Stimulated activated CD8-positive, alpha-beta memory T cell treated with anti-CD3 and anti-CD28 coated beads, Interleukin-7, amount 100 ng/mL, for 1 hour (primary cell): ENCODE data around the gene RASL12.
"Not testable (repeated sequence)": the region's sequence is repeated elsewhere in the genome, so short reads cannot be mapped to it uniquely, and the experiment has no call there.

ENCODE experiments used
- DNase-seq, 2 donors: peaks; one replicate each; pipeline ENCODE4 v3.0.0-alpha.2; 2020; ENCODE audit warnings: low read depth in 2 of 2

Gene RASL12

DNA sequence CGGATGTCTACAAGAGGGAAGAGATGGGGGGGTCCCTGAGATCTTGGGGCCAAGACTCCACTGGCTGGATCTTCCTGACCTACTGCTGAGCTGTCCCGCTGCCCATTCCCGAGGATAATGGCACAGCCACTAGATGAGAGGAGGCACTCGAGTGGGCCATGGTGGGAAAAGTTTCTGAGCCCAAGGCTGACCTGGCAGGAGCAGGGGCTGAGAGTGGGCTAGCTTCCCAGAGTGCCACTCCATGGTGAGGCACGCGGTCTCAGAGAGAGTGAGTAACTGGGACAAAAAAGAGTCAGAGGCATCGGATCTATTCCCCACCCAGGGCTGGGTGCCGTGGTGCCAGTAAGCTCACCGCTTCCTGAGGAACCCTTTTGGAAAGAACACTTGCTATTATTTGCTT, 11.7 kb downstream of the RASL12 start:
- DNase-seq, result no peak

DNA sequence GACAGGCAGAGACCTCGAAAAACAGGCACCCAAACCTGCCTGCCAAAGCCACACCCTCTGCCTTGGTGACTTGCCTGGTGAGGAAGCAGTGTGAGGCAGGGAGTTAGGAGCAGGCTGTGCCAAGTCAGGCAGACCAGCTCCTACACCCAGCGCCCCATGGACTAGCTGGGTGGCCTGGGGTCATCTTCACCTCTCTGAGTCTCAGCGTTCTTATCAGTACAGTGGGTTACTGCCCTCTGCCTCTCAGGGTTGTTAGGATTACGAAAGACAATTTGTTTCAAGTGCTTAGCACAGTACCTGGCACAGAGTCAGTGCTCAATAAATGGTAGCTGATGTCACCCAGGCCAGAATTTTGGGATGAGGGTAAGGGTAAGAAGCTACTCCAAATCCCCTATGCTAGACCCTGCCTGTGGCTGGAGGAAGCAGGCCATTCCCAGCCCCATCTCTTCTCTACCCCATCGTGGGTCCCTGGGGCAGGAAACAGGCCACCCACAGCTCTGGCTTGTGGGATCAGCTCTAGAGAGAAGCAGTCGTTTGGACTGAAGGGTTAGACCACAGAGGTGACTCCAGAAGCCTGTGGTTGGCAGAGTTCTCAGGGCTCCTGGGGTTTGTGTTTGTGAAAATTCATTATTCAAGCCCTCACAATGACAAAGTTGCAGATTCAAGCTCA, 12.5 kb downstream of the RASL12 start:
- DNase-seq, result no peak

DNA sequence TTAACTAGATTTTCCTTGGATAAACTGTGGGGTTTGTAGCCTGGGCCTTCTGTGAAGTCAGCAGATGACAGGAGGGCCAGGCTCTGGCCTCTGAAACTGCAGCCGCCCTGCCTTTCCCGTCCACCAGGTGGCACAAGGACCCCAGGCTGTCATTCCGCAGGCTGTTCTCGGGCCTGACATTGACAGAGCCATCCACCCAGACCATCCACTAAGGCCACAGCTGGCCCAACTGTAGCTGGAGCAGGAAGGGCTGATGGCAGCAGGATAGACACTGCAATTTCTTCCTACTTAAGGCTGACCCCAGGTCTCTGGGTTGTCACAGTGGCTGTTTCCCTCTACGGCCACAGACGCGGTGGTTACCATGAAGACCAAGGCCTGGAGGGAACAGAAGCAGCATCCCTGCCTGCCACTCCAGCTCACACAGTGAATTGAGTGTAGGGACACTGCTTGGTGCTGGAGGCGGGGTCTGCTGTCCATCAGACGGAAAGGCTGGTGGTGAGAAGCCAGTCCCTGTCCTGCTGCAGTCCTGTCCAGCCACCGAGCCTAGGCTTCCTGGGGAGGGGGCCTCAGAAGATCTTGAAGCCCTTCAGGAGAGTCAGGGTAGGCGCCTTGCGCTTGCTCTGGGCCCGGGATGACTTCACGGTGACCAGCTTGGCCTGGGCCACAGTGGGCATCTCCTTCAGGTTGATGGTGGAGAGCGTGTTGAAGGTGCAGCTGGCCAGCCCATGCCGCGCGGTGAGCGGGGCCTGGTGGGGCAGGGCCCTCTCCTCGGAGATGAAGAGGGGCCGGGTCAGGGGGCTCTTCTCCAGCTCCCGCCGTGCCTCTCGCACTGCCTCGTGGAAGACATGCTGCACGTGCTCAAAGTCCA, 13.2 kb downstream of the RASL12 start:
- DNase-seq, result peak in 1 of 2 donors; percentile 12

DNA sequence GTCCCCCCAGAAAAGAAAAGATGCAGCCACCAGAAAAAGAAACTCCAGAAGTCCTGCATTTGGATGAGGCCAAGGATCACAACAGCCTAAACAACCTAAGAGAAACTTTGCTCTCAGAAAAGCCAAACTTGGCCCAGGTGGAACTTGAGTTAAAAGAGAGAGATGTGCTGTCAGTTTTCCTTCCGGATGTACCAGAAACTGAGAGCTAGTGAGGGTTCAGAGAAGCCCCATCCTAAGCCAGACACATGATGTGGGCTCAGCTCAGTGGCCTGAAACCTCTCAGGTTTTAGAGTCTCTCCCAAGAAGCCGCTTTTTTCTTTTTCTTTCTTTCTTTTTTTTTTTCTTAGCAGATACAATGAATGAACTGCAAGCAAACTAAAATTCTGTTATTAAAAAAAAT, 14.8 kb downstream of the RASL12 start:
- no peak for DNase-seq

DNA sequence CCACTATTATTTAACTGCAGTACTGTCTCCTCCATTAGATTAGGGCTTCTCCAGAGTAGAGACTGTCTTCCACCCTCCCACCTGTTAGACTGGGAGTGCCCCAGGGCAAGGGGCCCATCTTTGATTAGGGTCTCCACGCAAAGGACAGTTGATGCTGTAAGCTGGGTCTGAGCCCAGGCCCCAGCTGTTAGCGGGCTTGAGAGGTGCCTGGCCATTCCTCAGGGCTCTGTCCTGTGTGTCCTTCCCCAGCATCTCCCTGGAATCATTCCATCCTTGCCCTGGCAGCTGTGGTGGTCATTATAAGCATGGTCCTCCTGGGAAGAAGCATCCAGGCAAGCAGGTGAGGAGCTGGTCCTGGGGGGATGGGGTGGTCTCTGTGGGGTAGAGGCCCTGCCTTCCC, 16.5 kb downstream of the RASL12 start:
- no peak for DNase-seq

DNA sequence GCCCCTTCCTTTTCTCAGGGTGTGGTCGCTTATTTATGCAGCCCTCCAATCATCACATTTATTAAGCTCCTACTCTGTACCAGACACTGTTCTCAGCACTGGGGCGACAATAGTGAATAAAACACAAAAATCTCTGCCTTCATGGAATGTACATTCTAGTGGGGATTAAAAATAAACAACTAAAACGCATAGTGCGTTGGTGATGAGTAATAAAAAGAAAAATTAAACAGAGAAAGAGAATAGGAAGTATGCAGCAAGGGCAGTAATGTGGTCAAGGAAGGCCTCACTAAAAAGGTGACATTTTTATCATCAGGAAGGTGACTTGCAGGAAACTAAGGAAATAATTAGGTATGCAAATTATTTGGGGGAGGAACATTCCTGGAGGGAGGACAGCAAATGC, 17.5 kb downstream of the RASL12 start:
- DNase-seq, result no peak

DNA sequence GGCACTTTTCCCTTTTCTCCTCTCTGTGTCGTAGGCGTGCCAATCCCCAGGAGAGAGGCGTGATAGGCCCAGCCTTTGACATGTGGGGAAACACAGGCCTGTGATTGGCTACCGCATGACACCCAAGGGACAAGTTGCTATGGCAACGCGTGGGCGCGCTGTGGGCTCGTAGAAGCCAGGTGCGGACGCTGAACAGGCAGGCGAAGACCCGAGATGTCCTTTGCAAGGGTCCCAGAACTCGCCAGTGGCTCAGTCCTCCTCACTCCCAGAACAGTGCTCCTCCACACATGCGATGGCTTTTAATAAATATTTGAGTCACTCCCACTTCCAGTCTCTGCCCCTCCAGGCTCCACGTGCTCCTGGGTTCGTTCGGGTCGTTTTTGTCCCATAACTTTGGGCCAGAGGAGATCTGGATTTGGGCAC, 18.4 kb downstream of the RASL12 start:
- peak; percentile 64 to 68 for DNase-seq

DNA sequence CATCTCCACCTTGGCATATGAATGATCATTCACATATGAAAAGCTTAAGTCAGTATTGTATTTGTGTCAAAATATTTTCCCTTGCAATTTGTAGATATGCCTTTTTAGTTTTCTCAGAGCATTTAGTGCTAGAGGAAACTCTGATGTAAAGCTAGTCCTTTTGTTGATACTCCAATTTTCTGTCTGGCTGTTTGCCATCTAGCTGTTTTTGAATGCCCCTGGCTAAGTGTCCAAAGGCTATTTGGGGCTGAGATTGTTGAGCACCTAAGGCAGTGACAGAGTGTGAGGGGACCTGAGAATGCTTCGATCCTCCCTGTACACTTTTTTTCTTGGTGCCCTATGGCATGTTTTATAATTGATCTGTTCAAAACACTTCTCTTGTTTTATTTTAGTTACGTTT, 19.6 kb downstream of the RASL12 start:
- no peak for DNase-seq

DNA sequence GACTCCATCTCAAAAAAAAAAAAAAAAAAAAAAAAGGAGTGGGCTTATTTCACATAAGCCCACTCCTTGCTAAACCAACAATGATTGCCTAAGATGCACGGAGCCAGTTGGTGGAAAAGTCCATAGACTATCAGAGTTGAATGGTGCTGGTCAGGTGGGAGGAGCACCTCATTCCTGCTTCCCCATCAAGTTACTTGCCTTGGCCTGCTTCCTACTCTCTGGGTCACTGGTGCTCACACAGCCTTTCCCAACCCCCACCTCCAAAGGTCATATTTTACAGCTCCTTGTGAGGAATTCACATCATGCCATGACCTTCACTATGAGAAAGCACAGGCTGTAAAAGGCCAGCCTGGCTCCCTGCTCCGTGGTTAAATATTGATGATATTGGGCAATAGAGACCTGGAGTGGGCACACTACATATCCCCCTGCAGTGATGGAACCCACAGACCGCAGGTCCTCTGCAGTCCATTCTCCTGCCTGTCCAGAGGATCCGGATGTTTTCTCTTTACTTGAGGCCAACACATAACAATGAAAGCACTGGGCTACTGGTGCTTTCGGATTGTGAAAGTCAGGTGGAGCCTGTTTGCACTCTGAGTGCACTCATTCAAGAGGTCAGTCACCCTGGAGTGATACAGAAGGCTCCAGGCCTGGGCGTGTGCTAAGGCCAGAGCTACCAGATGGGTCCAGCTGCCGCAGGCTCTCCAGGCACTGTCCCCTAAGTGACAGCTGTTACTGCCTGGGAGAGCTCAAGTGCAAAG, 22.9 kb downstream of the RASL12 start, which contains the start of gene SLC51B:
Gene SLC51B (plus strand): TSS at position 664 of the 758 bp plus-strand sequence. CDS start 4,618 bp downstream, outside the sequence.
- DNase-seq, result no peak

DNA sequence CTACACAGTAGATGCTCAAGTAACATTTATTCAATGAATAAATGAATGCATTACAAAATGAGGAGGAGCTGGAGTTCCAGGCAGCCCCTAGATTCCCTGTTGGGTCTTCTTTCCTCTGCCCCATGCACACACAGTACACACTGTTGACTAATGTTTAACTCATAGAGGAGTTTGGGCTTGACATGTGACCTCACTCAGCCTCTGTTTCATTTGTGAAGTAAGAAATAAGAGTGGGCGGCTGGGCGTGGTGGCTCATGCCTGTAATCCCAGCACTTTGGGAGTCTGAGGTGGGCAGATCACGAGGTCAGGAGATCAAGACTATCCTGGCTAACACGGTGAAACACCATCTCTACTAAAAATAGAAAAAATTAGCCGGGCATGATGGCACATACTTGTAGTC, 23.6 kb downstream of the RASL12 start:
- not testable (repeated sequence) for DNase-seq

DNA sequence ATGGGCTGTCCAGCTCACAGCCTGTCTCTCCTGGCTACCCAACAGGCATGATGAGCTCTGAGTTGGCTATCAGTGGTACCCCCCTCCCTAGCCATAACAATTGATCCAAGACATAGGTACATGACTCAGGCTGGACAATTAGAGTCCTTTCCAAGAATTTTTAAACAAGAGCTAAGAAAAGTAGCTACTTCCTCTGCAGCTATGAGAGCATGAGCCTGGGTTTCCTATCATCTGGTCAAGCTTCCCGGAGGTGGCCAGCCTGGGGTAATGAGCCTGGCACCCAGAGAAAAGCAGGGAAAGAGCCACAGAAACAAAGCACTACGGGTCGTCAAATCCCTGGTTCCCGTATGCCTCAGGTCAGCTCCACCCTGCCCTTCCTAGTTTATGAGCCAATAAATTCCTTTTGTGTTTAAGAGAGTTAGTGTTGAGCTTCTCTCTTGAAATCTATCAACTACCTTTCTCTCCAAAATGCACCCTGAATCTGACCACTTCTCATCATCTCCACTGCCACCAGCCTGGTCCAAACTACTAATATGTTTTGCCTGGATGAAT, 24.9 kb downstream of the RASL12 start:
- no peak for DNase-seq

DNA sequence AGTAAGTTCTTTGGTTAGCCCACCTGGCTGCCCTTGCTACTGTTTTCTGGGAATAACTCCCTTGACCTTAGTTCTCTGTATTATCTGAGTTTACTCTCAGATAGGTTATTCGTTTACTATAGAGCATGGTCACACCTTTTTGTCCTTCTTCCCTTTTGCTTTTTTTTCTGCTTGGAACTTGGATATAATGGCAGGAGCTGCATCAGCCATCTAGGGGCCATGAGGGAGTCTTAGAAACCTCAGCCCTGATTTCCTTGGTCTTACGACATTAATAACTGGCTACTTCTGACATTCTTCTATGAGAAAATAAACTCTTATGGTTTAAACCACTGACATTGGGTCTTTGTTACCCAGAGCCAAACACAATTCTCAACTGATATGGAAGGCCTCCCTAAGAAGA, 26.0 kb downstream of the RASL12 start:
- no peak for DNase-seq

DNA sequence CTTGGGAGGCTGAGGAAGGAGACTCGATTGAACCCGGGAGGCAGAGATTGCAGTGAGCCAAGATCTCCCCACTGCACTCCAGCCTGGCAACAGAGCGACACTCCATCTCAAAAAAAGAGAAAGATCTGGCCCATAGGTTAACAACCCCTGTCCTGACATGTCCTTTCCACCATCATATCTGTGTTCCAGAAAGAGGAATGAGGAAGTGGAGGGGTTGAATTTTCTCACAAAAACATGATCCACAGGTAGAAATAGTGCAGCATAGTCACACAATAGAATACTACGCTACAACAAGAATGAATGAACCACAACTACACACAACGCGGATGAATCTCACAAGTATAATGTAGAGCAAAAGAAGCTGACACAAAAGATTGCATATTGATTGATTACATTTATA, 27.3 kb downstream of the RASL12 start:
- no peak for DNase-seq

DNA sequence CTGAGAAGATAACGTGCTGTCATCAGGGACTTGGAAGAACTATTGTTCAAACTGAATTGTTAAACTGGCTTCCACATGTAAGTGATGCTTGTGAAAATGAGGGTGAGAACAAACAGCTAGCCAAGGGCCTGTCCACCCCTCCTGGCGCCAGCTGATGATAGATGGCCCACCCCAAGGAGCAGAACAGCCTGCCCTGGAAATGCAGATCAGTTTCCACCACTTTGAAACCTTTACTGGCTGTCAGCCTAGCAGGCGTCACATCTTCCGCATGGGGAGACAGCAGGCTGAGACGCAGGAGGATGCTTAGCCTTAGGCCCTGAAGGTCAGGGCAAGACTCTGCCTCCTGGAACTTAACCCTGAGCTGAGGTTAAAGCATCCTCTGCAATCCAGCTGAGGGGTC, 29.0 kb downstream of the RASL12 start:
- no peak for DNase-seq

DNA sequence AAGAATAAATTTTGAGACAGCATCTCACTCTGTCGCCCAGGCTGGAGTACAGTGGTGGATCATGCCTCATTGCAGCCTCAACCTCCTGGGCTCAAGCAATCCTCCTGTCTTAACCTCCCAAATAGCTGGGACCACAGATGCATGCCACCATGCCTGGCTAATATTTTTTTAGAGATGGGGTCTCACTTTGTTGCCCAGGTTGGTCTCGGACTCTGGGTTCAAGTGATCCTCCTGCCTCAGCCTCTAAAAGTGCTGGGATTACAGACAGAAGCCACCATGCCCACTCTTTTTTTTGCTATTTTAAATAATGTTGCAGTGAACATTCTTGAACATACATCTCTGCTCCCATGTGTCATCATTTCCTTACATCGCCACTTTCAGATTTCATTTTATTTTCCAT, 29.4 kb downstream of the RASL12 start:
- no peak for DNase-seq

DNA sequence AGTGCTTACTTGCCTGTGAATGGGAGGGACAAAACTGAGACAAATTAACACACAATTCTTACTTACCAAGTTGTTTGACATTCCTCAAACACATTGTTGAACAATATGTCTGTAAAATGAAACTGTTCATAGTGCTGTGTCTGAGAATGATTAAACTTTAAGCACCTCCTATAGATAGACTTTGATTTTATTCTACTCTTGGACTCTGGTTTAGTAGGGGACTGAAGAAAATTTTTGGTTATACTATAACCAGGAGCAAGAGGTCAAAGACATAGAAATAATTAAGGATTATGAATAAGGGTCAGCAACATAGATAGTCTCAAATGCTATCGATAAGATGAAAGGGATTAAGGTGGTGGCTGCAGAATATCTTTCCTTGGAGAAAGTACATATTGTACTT, 30.5 kb downstream of the RASL12 start:
- DNase-seq, result no peak

DNA sequence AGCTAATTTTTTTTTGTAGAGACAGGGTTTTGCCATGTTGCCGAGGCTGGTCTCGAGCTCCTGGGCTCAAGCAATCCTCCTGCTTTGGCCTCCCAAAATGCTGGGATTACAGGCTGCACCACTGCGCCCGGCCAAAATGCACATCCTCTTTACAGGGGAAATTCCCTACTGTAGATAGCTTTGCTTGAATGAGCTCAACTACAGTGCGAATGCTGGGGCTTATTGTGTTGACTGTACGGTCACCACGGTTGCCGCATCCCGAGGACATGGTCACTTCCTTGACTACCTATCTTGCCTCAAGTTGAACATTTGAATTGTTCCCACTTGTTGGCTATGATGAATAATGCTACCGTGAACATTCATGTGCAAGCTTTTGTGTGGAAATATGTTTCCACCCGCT, 33.1 kb downstream of the RASL12 start:
- DNase-seq, result no peak

DNA sequence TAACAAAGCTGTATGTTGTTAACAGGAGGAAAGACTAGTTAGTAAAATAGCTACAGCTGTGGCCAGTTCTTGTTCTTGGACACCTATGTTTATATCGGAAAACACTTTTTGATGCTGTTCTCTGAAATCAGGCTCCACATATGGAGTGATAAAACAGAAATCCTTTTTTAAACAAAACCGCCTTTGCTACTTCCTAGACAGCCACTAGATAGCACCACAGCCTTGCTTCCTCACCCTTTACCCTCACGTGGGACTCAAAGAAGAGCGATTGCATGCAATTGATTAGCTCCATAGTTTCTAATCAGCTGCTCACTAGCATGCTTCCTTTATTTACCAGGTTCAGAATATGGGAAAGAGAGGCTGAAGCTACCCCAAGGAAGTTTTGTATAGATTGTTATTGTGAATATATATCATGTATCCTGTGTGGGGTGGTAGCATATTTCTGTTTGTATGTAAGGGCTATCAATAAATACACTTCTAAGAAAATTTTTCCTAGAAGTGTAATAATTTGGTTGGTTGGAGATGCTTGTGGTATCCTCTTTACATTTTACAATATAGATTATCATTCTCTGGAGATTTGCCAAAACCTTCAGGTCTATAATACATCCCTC, 34.0 kb downstream of the RASL12 start:
- DNase-seq, result no peak

DNA sequence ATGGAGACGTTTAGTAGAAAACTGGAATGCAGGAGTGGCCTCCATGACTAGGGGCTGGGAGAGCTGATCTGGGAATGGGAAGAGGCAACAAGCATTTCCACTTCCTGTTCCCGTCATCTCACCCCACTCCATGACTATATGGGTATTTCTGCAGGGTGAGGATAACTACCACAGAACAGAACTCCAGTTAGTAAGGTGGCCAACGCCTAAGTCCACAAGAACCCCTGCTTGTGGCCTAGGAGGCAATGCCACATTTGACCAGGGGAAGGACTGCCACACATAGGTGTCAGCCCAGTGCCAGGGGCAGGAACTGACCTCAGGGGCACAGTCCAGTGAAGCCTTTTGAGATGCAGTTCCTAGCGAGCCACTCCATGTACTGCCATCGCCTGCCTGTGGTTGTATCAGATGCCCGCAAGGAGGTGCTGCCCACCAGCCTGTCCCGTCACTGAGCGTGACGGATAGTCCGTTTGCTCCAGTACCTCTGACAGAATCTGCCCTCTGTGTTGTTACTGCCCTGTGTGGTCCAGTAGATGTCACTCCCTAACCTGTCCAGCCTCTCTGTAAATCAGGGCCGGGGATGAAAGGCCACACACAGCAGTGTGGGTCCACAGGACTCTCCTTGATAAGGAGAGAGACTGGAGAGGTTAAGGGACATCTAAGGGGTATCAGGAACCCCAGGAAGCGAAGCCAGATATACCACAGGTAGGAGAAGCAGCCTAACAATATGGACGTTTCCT, 34.8 kb downstream of the RASL12 start:
- no peak for DNase-seq

DNA sequence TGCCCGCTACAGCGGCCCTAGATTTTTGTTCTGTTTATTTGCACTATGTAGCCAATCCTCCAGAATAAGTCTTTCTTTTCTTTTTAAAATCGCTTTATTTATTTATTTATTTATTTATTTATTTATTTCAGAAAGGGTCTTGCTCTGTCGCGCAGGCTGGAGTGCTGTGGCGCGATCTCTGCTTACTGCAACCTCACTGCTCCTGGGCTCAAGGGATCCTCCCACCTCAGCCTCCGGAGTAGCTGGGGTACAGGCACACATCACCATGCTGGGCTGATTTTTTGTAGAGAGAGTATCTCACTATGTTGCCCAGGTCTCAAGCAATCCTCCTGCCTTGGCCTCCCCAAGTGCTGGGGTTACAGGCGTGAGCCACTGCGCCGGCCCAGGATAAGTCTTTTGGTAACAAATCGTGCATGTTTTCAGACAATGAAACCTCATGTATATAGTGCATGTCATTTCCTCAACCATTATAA, 38.0 kb downstream of the RASL12 start:
- DNase-seq, result no peak
